D341Med (cell line): ENCODE measurements around the gene SSH3.

Source experiments
- DNase-seq: peaks from one replicate; pipeline ENCODE4 v3.0.0; 2012; ENCODE audit warnings: low spot score

The SSH3 gene

DNA sequence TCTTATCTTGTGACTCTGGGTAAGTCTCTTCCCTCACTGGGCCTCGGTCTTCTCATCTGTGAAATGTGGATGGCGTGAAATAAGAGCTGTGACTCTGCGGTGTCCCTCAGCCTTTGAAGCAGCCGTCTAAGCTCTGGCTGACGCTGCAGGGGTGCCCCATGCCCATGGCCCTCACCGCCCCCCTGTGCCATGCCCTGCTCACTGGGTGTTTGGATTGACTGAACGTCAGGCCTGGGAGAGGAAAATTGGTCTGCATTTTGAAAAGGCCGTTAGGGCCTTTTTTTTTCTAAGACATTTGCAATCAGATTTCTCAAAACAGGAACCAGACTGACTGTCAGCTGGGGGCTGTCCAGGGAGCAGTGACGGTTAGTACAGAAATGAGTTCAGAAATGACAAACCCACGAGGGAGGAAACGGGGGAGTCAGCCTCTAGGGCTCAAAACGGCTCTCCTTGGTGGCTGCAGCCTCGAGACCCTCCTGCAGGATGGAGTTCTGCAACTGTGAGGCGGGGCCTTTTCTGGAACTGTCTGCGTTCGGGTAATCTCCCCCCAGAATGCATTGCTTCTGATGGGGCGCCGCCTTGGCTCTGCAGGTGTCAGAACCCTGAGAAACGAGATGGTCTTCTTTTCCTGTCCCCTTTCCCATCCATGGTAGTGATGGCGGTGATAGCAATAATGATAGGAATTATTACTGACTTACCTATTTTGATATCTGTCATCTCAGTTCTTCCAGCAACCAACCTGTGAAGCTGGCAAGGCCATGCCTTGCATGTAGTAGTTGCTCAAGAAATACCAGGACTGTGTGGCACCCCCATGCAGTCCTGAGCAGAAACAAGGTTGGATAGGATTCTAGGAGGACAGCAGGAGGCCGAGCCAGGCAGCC is 35.0 kb upstream of the SSH3 start:
- DNase-seq: no peak

DNA sequence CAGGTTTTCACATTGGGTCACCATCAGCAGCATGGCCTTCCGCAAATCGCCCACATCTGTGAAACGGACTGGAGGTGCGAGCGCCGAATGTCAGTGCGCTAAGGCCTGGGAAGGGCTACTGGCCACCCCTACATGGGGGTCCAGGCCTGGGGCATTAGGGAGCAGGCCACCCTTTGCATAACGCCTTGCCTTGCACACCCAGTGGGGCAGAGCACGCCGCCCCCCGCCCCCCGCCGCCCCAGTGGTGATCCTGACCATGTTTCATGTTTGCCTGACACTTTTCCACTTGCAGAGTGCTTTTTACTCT is 34.4 kb upstream of the SSH3 start:
- DNase-seq: no peak

DNA sequence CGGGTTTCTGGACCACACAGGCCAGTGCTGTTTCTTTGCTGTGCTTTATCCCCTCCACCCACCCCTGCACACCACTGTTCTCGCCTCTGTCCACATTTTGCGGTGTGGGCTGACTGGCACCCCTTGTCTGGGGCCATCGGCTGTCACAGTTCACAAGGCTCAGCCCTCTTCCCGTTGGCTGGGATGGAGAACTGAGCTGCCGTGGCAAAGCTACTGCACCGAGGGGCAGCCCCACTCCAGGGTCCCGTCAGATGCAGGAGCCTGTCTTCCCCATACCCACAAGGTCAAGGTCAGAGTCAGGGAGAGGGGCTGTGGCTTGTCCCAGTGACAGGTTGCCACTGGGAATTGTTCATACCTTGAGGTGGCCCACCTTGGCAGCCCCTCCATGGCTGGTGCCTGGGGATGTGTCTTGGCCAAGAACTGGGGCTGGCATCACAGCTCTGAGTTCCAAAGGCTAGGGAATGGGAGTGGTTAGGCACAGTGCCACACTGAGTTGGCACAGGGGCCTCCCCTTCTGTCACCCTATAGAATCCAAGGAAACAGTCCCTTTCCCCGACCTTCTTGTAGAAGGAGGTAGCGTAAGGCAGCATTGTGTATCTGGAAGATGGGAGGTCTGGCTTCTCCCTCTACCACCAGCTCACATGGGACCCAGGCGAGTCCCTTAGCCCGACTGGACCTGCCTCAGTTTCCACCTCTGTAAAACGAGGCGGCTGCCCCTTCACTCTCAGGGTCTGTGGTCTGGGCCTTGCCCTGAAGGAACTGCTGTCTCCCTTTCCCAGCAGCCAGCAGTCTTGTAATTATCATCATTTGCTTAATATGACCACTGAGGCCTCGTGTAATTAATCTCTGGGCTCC is 33.7 kb upstream of the SSH3 start:
- peak; percentile 65 for DNase-seq

DNA sequence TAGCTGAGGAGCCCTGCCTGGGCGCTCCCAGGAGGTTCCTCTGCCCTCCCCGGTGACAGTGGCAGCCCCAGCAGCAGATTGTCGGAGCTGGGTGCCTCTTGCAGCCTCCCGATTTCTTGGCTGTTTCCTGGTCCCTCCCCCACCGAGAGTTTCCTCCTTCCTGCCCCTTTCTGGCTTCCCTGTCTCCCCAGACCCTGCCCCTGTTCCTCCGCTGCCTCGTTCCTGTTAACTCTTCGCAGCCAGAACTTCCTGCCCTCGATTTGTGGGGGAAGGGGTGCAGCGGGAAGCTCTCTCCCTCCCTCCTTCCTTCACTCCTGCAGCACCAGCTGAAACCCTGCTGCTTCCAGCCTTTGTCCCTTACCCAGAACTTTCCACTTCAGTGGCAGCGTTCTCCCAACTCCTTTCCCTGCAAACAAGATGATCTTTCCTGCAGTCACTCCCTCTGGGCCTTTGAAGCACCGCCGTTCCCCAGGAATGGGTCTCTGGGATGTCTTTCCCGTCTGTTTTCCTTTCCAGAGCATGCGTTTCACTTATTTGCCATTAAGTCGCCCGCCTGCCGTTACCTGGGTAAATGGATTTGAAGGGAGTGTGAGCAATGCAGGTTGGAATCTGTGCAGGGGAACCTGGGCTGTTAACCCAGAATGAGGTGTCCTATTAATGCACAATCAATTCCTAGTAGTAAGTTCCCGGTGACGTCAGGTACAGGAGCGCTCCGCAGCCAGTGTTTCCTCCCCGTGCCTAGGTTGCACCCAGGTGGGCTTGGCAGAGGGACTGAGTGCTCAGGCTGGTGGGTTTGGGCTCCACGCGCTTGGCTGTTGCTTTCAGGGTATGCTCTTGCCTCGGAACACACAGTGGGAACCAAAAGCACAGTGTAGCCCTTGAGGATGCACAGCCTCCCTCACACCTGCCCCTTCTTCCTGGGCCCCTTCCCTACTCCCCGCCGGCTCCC is 32.8 kb upstream of the SSH3 start:
- DNase-seq: peak; percentile 69

DNA sequence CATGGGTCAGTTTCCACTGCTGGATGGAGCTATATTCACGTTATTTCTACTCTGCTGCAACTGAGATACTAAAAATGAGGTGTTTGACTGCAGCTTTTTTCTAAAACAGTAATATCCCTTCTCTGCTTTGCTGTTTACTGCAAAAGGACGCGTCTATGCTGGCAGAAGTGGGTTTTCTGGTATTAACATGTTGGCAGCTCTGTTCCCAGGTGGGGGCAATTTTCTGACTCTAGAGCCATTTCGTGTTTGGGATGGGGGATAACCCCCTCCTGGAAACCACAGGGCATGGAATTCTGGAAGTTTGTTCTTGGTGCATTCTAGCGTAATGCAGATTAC is 32.2 kb upstream of the SSH3 start:
- no peak for DNase-seq

DNA sequence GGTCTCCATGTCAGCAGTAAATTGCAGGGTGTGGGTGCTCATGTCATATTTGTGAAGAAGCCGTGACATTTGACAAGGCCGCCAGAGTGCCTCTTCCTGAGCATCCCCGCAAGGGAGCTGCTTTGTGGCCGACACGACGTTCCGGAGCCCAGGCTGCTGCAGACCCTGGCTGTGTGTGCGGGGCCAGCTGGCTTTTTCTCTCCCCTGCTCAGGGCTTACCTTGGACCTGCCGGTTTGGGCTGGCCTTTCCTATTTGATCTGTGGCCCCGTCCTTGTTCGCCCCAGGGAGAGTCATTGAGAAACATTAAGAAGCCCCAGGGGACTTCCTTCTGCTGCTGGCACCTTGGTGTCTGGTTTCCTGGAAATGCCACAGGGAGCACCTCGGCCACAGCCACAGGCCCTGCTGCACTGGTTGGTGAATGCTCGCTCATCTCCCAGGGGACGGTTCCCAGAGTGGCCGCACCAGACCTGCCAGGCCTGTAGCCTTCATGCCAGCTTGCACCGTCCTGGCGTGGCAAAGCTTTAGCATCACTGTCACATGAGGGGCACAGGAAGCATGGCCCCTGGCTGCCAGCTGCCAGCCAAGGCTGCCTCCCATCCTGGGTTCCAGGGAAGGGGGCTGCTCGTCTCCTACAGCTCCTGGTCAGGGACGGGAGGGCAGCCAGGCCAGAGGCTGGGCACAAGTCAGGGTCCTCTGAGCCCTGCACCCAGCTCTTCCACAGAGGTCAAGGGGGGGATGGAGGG is 31.6 kb upstream of the SSH3 start:
- DNase-seq: peak; percentile 54

DNA sequence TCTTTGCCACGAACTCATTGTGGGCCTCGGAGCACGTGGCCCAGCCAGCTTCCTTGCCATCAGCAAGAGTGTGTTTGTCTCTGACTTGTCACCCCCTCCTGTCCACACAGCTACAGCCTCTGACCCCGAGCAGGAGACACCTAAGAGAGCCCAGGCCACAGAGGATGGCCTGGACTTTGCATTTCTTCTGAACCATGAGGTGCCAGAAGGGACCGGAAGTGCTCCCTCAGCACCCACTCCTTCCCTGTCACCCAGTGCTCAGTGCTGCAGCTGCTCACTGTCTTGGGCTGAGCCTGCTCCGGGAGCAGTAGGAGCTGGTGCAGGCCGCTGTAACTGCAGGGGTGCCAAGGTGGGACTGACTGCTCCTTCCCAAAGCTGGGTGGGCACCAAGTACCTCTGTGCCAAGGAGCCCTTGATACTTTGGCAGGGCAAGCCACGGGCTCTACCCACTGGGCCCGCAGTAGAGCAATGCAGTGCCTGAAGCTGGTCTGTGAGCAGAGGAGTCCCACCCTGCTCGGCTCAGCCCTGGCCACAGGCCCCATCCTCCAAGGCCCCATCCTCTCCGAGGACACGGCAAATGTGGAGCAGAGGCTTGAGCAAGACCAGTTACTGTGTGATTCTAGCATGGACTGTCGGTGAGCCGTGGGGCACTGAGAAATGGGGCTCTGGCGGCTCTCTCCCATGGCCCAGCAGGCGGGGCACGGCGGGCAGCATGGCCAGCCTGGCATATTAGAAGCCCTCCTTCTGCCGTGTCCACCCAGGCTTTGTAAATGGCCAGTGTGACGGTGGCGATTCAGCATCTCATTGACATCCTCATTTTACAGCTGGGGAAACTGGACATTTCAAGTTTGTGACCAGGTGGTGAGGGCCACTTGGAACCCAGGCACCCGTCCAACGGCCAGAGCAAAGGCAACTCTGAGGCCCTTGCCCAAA is 30.7 kb upstream of the SSH3 start:
- DNase-seq: no peak

DNA sequence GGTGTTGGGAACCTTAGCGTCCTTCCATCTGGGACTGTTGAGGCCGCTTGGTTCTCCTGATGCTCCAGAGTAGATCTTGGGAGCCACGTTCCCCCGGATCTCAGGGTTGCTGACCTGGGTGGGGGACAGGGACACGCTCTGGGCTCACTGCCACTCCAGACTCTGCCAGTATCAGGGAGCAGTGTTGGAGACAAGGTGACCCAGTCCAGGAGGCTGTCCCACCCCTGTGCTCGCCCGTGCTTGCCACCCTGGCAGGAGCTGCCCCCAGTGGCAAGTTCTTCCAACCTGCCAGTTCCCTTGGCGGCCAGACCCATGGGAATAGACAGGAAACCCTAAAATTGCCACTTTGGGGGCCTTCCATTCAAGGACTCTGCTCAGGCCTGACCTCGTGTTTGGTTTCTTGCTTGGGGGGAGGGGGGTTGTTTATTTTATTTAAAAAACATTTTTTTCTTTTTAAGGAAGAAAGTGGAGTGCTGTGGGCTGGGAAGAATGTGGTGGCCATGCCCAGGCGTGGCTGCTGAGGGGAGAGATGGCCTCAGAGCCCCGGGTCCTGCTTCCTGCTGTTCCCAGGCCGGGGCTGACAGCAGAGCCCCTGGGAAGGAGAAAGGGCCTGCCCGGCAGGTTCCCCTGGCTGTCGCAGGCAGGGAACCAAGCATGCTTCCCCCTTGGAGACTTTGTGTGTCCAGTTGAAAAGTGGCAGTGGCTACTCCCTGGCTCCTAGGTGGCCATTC is 29.9 kb upstream of the SSH3 start:
- DNase-seq: no peak

DNA sequence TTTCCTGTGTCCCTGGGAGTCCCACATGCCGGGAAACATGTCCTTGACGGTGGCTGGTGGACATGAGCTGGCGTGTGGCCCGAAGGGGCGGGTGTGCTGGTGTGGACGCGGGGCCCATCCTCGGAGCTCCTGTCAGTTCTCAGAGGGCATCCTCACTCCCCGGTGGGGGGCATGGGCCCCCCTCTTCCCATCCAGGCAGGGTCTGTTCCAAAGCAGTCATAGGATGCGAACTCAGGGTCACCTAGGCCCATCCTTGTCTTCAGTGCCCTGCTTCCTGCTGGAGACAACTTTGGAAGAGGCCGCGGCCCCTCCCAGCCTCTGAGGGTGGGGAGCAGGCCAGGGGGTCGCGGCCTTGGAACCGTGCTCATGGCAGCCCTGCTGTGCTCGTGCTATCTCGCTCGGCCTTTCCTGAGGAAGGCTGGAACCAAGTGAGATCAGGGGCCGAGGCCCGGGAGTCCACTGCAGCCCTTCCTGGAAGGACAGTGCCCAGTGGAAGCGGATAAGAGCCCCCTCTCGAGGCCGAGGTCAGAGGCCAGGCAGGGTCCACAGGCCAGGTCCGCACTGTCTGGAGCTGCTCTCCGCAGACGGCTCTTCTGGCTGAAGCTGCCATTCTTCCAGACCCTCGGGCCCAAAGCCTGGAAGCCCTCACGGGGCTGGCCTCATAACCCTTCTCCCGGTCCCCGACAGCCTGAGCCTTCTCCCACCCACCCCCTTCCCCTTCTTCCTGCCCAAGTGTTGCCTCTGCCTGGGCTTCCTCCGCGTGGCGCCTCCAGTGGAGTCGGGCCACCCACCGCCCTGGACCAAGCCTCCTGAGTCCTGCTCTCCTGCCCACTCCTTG is 28.3 kb upstream of the SSH3 start:
- no peak for DNase-seq

DNA sequence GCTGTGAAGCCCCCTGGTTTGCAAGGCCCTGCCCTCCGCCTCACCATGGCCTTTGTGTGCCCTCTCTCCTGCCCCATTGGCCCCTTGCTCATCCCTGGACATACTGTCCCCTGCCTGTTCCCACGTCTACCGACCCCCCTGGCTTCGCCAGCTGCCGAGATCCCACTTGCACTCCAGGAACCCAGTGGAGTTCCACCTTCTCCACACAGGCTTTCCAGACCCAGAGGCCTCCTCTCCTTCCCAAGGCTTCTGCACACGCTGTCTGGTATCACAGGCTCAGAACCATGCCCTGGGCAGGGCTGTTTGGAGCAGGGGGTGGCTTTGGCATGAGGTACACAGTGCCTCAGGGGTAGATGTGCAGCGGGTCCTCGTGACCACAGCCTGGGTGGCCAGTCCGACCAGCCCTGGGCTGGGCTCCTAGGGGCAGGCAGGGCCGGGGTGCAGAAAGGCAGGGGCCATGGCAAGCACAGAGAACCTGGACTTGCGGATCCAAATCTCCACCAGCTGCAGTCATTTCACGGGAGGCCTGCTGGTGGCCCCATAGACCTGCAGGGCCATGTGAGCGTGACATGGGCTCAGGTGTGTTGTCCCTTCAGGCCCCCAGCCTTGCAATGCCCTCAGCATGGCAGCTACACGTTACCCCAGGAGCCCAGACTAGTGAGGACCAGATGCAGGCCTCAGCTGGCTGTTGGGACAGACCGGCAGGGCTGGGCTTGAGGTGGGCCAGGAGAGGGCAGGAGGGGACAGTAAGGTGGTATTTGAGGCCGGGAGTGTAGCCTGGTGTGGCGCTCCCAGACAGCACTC is 27.5 kb upstream of the SSH3 start:
- no peak for DNase-seq

DNA sequence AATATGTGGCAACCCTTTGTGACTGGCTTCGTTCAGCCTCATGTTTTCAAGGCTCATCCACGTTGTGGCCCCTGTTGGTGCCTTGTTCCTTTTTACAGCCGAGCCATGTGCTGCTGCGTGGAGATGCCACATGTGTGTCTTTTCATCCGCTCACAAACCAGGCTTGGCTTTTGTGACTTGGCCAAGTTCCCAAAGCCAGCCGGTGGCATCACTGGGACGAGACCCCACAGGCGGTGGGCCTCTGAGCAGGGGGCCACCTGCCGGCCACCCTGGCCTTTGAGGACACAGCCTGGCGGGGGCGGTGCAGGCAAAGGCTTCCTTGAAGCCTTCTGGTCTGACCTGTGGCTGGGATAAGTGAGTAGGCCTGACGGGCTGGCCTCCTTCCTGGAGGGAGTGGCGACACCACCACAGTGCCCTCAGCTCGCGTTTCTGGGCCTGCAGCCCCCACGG is 26.5 kb upstream of the SSH3 start:
- DNase-seq: no peak

DNA sequence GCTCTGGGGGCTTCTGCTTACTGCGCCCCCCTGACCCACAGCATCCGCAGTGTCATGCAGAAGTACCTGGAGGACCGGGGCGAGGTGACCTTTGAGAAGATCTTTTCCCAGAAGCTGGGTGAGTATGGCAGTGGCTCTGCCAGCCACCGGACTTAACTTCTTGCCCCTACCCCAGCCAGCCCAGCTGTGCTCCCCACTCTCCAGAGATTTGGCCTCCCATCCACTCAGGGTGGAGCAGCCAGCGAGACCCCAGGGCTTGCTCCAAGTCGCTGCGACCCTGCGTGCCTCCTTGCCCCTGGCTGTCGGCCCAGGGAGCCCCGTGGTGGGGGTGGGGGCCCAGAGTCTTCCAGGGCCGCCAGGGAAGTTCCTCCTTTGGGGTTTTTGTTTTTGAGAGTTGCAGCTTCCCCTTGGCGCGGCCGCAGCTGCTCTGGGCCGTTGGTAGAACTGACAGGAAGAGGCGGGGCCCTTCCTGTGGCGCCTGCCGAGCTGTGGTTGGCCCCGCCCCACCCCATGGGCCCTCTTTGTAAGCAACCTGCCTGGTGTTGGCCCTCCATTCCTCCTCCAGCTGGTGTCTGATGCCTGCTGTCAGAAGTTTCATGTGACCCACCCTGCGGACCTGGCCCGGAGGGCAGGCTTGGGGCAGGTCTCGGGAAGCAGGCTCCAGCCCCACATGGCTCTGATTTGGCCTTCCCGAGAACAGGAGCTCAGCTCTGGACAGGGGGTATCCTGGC is 25.9 kb upstream of the SSH3 start:
- no peak for DNase-seq

DNA sequence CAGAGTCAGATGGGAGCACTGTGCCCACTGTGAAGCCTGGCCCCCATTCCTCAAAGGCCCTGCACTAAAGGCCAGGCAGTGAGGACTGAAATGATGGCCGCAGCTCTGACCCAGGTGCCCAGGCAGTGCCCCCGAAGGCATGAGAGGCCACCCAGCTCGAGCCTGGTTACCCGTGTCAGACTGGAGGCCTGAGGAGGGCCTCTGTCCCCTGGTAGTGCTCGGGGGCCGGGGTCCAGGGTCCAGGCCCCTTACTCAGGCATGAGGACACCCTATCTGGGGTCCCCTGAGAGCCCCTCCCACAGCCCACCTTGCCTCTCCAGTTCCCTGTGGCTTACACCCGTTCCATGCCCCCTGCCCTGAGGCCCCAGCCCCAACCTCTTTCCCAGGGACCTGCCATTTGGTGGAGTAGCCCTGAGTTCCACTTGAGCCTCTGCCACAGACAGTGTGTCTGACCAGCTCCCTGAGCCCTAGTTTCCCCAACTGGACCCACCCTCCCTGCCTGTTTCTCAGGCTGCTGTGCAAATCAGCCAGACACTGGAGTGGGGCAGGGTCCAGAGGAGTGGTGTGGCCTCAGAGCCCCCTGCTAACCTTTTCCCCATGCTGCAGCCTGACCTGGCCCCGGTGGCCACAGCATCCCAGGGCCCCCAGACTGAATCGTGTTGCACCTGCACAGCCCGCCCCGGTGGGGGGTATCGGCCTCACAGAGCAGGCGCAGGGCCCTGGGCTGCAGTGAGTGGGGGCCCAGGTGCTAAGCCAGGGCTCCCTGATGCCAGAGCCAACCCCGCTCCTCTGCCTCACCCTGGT is 25.0 kb upstream of the SSH3 start:
- DNase-seq: no peak

DNA sequence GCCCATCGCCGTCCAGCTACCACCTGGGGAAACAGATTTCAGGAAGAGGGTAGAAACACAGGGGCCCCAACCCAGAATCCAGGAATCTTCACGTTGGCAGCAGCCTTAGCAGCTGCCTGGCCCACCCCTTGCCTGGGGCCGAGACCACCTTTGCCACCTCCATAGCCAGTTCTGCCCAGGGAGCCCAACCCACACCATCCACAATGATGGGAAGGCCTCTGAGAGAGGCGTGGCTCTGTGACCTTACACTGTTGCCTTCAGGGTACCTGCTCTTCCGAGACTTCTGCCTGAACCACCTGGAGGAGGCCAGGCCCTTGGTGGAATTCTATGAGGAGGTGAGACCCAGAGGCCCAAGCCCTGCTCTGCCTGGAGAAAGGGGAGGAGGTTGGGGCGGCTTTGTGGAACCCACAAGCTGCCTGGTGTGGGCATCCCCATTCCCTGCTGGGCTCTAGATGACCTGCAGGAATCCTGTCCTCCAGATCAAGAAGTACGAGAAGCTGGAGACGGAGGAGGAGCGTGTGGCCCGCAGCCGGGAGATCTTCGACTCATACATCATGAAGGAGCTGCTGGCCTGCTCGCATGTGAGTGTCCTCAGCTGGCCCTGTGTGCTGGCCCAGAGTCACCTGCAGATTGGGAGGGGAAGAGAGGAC is 24.3 kb upstream of the SSH3 start:
- DNase-seq: no peak

DNA sequence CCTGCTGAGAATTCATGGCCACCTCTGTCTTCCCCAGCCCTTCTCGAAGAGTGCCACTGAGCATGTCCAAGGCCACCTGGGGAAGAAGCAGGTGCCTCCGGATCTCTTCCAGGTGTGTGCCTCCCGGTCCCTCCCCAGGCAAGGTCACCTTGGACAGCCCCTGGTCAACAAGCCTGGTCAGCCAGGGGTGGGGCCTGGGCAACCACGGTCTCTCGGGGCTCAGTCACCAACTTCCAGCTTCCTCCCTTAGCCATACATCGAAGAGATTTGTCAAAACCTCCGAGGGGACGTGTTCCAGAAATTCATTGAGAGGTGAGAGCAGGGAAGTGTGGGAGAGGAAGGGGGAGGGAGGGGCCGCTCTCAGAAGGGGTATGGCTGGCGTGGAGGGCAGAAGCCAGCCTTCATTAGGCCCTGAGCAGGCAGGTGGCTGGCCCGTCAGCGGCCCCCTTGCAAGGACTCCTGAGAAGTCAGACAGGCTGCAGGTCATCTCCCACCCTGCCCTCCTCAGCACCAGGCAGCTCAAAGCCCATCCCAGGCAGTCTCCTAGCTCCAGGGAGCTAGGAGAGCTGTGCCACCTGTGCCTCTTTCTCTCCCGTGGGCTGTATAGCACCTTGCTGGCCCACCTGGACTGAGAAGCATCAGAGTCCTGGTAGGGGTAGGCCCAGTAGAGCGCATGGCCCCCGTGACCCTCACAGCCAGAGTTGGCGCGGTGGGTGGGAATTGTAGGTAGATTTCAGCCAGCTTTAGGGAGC is 23.6 kb upstream of the SSH3 start:
- DNase-seq: no peak
